ENCODE measurements around the gene CCT3. TPM values are rescaled to one million over a fixed set of nuclear protein-coding genes. Genes with fewer than 3 reads are reported as not detected.

The CCT3 gene
- total and polyA plus RNA-seq, 10 of the 15 experiments (the other 5 are each of a cell fraction or from before 2014, with no cell fraction given) = 319 to 585 (median 427) TPM

GRCh38 chr1:156316909-156317308, 21.2 kb downstream of the CCT3 start:
- WGBS (ENCODE audit: insufficient coverage, insufficient replicate concordance, low lambda C conversion rate, missing lambda C conversion rate) = 89% methylated on average over 7 of the region's 7 CpGs
- no peaks in the 10 kb centered on the region for H3K4me1 ChIP-seq (ENCODE audit: control insufficient read depth, insufficient read depth, low read length)
- intact Hi-C loops (cut with micrococcal nuclease; ENCODE audit: unreplicated experiment) (loop anchor here (5.0 kb wide), 2 partner anchors 170 to 220 kb away; no protein-coding TSS in a partner anchor), in situ Hi-C loops (cut with MboI) (loop anchor here (5.0 kb wide), 1 partner anchor 175 kb away; no protein-coding TSS in a partner anchor)
- H3K27ac ChIP-seq (ENCODE audit: control insufficient read depth, insufficient read depth) = no peak overlapping the region
- H3K79me2 ChIP-seq (ENCODE audit: control insufficient read depth, insufficient read depth, low read length) = no peaks in the 10 kb centered on the region
- H3K9ac ChIP-seq (ENCODE audit: control insufficient read depth, insufficient read depth, low read length) = no peak overlapping the region
- BruUV-seq (replicated peaks) = no TSS peak
- ChIA-PET CTCF (interaction anchor here (0.6 to 5.2 kb wide), 6 partner anchors 17 to 296 kb away, joined by 3 to 58 read pairs (median 12); partner anchors contain the start of genes SMG5 and TMEM79), POLR2A (interaction anchor here (0.5 to 0.9 kb wide), 2 partner anchors 92 kb away, joined by 3 to 6 read pairs; no protein-coding TSS in a partner anchor), SMC1A (ENCODE audit: uncharacterized antibody, unreplicated experiment) (interaction anchor here (0.8 to 7.2 kb wide), 4 partner anchors 35 to 175 kb away, joined by 3 to 39 read pairs (median 12); partner anchors contain the start of gene SMG5), RAD21 (ENCODE audit: unreplicated experiment) (interaction anchor here (4.4 kb wide), 1 partner anchor 91 kb away, joined by 30 read pairs; no protein-coding TSS in a partner anchor)
- no peak overlapping the region for H3K4me3 ChIP-seq
- H4K20me1 ChIP-seq (ENCODE audit: control insufficient read depth, insufficient read depth) = no peaks in the 10 kb centered on the region
- no peak overlapping the region for H2AFZ ChIP-seq (ENCODE audit: control insufficient read depth, low read depth, low read length)
- H3K9me3 ChIP-seq (replicated peaks; ENCODE audit: control insufficient read depth, insufficient read depth, low read length) = no peaks in the 10 kb centered on the region
- FAIRE-seq (no peak), ATAC-seq (no peak), DNase-seq (ENCODE audit: low read depth, low spot score) (no peak)
- TF ChIP-seq BRCA1 (IDR thresholded peaks at IDR 0.05; ENCODE audit: low read depth, low read length) (no peak), NRF1 (conservative IDR thresholded peaks at IDR 0.05; ENCODE audit: low read depth, low read length) (no peak), RAD21 (IDR thresholded peaks at IDR 0.05; ENCODE audit: insufficient read depth, low read depth, low read length) (no peak), SMAD5 (IDR thresholded peaks at IDR 0.05; ENCODE audit: low read depth) (no peak), SMC3 (IDR thresholded peaks at IDR 0.05; ENCODE audit: borderline replicate concordance, low read length) (no peak), TBL1XR1 (IDR thresholded peaks at IDR 0.05; ENCODE audit: low read depth, low read length) (no peak), ETV6 (conservative IDR thresholded peaks at IDR 0.05 in 1 of 2, IDR thresholded peaks at IDR 0.05 in 1 of 2; ENCODE audit: borderline replicate concordance in 1 of 2, low read depth in 1 of 2) (no peak), KLF5 (IDR thresholded peaks at IDR 0.05; ENCODE audit: partially characterized antibody) (no peak), RBBP5 (conservative IDR thresholded peaks at IDR 0.05) (no peak), CTCF (IDR thresholded peaks at IDR 0.05 in 2 of 3, conservative IDR thresholded peaks at IDR 0.05 in 1 of 3; ENCODE audit: control insufficient read depth in 2 of 3, extremely low read depth in 1 of 3, insufficient read depth in 1 of 3, low read depth in 3 of 3, low read length in 3 of 3) (no peak), SPI1 (IDR thresholded peaks at IDR 0.05; ENCODE audit: borderline replicate concordance, insufficient read depth, low read depth, low read length) (no peak), USF1 (IDR thresholded peaks at IDR 0.05; ENCODE audit: borderline replicate concordance, extremely low read length, insufficient read depth, low read depth, low read length) (no peak), CEBPB (IDR thresholded peaks at IDR 0.05; ENCODE audit: borderline replicate concordance in 1 of 2, low read depth in 2 of 2, low read length in 2 of 2) (no peak), E2F4 (IDR thresholded peaks at IDR 0.05; ENCODE audit: low read depth, low read length) (no peak), ATF2 (IDR thresholded peaks at IDR 0.05; ENCODE audit: low read length) (no peak), POLR2AphosphoS2 (IDR thresholded peaks at IDR 0.05; ENCODE audit: low read depth, low read length) (no peak), ZZZ3 (IDR thresholded peaks at IDR 0.05; ENCODE audit: control insufficient read depth, insufficient read length, low read depth) (no peak), ZSCAN29 (IDR thresholded peaks at IDR 0.05) (no peak), PAX8 (IDR thresholded peaks at IDR 0.05) (no peak)
- H3K27me3 ChIP-seq (replicated peaks in 1 of 2; ENCODE audit: control insufficient read depth in 2 of 2, insufficient read depth in 2 of 2, low read length in 1 of 2) = no peaks in the 10 kb centered on the region
- H3K36me3 ChIP-seq (ENCODE audit: control insufficient read depth in 2 of 2, insufficient read depth in 2 of 2, low read length in 1 of 2) = peaks cover 31% of the 10 kb centered on the region in 2 experiments
- H3K4me2 ChIP-seq (ENCODE audit: control insufficient read depth, insufficient read depth) = no peak overlapping the region

All from GM12878 (cell line).